H1 (cell line): ENCODE data around the gene SNCAIP. TPM values are rescaled to one million over a fixed set of nuclear protein-coding genes. Genes with fewer than 3 reads are reported as not detected.

Source experiments
- CTCF ChIA-PET: fragments of 300-600 bp; sonication (Branson Sonifier 250); formaldehyde crosslinking; loops from one replicate; lab custom pipeline; 2021; ENCODE audit not compliant: partially characterized antibody; lab: Charles Lee
- POLR2A ChIA-PET: fragments of 300-600 bp; sonication (Branson Sonifier 250); formaldehyde crosslinking; loops from one replicate; lab custom pipeline; 2021; ENCODE audit warnings: inconsistent platforms; ENCODE audit not compliant: partially characterized antibody; lab: Charles Lee
- DNase-seq, 2 experiments: peaks; one replicate each; pipeline versions ENCODE4 v3.0.0 to v3.0.0-alpha.2; 2010 to 2022; ENCODE audit warnings: low spot score in 2 of 2, low read depth in 1 of 2, mixed read lengths in 1 of 2
- FAIRE-seq: peaks from 2 replicates; lab custom pipeline; 2011; peaks lifted over from hg19 to GRCh38; lab: Jason Lieb, UNC
- H2AFZ ChIP-seq: 2 replicates; pipeline ENCODE4 v1.8.1; 2012; ENCODE audit warnings: low read length, inconsistent platforms
- H2AK5ac ChIP-seq: 2 replicates; pipeline ENCODE4 v1.6.1; 2013; ENCODE audit warnings: low read depth, low read length
- H2BK120ac ChIP-seq: replicated peaks from 2 replicates; pipeline ENCODE3; 2013; ENCODE audit warnings: low read depth, low read length, inconsistent platforms
- H2BK12ac ChIP-seq: 2 replicates; pipeline ENCODE4 v1.6.1; 2013; ENCODE audit warnings: low read depth, low read length
- H2BK15ac ChIP-seq: 2 replicates; pipeline ENCODE4 v1.6.1; 2013; ENCODE audit warnings: low read length
- H2BK20ac ChIP-seq: 2 replicates; pipeline ENCODE4 v1.6.1; 2013; ENCODE audit warnings: low read length
- H2BK5ac ChIP-seq: 2 replicates; pipeline ENCODE4 v1.6.1; 2013; ENCODE audit warnings: low read depth, low read length
- H3K14ac ChIP-seq: 2 replicates; pipeline ENCODE4 v1.6.1; 2013; ENCODE audit warnings: inconsistent platforms; ENCODE audit not compliant: insufficient read length
- H3K18ac ChIP-seq: 2 replicates; pipeline ENCODE4 v1.6.1; 2013; ENCODE audit warnings: low read length; ENCODE audit errors: extremely low read depth
- H3K23ac ChIP-seq: 2 replicates; pipeline ENCODE4 v1.6.1; 2013; ENCODE audit warnings: inconsistent platforms; ENCODE audit not compliant: insufficient read length
- H3K23me2 ChIP-seq: 2 replicates; pipeline ENCODE4 v1.6.1; 2013; ENCODE audit warnings: low read depth, low read length
- H3K27ac ChIP-seq: 2 replicates; pipeline ENCODE4 v1.6.1; 2011; ENCODE audit warnings: low read depth, low read length, inconsistent platforms
- H3K27me3 ChIP-seq, 4 experiments: replicated peaks in 1 of 4; 1 replicate in 1 of 4; 2 replicates in 3 of 4; pipeline versions ENCODE4 v1.6.1 to v1.8.1; 2011 to 2013; ENCODE audit warnings: low read length in 3 of 4, mild to moderate bottlenecking in 3 of 4, inconsistent platforms in 2 of 4, mixed read lengths in 2 of 4, moderate library complexity in 1 of 4; ENCODE audit not compliant: control insufficient read depth in 3 of 4, insufficient read depth in 3 of 4; ENCODE audit errors: extremely low read depth in 1 of 4
- H3K36me3 ChIP-seq, 4 experiments: 2 replicates each; pipeline versions ENCODE4 v1.6.1 to v1.8.1; 2011 to 2013; ENCODE audit warnings: mild to moderate bottlenecking in 4 of 4, low read length in 3 of 4, moderate library complexity in 2 of 4, control low read depth in 1 of 4, inconsistent platforms in 1 of 4; ENCODE audit not compliant: insufficient read depth in 4 of 4, control insufficient read depth in 2 of 4
- H3K4ac ChIP-seq: replicated peaks from 2 replicates; pipeline ENCODE3; 2013; ENCODE audit warnings: low read length, low read depth, mixed read lengths, inconsistent platforms; ENCODE audit not compliant: insufficient read length
- H3K4me1 ChIP-seq, 4 experiments: replicated peaks in 1 of 4; 1 replicate in 1 of 4; 2 replicates in 3 of 4; pipeline versions ENCODE4 v1.6.1 to v1.8.1; 2011 to 2013; ENCODE audit warnings: low read length in 3 of 4, inconsistent platforms in 2 of 4, mixed read lengths in 1 of 4; ENCODE audit not compliant: insufficient read depth in 4 of 4, control insufficient read depth in 3 of 4
- H3K4me2 ChIP-seq, 2 experiments: 2 replicates each; pipeline versions ENCODE4 v1.6.1 to v1.8.1; 2011 to 2013; ENCODE audit warnings: low read depth in 2 of 2, low read length in 2 of 2, control low read depth in 1 of 2, inconsistent platforms in 1 of 2, mild to moderate bottlenecking in 1 of 2; ENCODE audit not compliant: insufficient read depth in 1 of 2
- H3K4me3 ChIP-seq, 4 experiments: fragments of 200-600, 300-600 bp in 1 of 4; sonication (generic), shearing (Covaris generic), sonication (Bioruptor Twin) in 1 of 4; 2 replicates each; pipeline versions ENCODE4 v1.5.1 to v1.8.1; 2011 to 2016; ENCODE audit warnings: low read length in 4 of 4, low read depth in 3 of 4, control low read depth in 2 of 4, inconsistent platforms in 2 of 4, mild to moderate bottlenecking in 2 of 4, mixed read lengths in 1 of 4, moderate library complexity in 1 of 4; ENCODE audit not compliant: insufficient read depth in 2 of 4; ENCODE audit errors: extremely low read depth in 1 of 4
- H3K56ac ChIP-seq: replicated peaks from 2 replicates; pipeline ENCODE3; 2013; ENCODE audit warnings: low read depth, mild to moderate bottlenecking, mixed read lengths, low read length, inconsistent platforms; ENCODE audit not compliant: insufficient read length
- H3K79me1 ChIP-seq: 2 replicates; pipeline ENCODE4 v1.6.1; 2013; ENCODE audit warnings: low read depth, low read length, control low read depth
- H3K79me2 ChIP-seq, 2 experiments: 2 replicates each; pipeline versions ENCODE4 v1.6.1 to v1.8.1; 2012 to 2013; ENCODE audit warnings: low read length in 2 of 2, mild to moderate bottlenecking in 2 of 2, inconsistent platforms in 1 of 2; ENCODE audit not compliant: insufficient read depth in 2 of 2, control insufficient read depth in 1 of 2
- H3K9ac ChIP-seq, 4 experiments: replicated peaks in 1 of 4; 1 replicate in 1 of 4; 2 replicates in 3 of 4; pipeline versions ENCODE4 v1.6.1 to v1.8.1; 2011 to 2013; ENCODE audit warnings: low read depth in 3 of 4, low read length in 3 of 4, control low read depth in 2 of 4, mild to moderate bottlenecking in 2 of 4, moderate library complexity in 2 of 4, inconsistent platforms in 1 of 4; ENCODE audit errors: extremely low read depth in 1 of 4
- H3K9me3 ChIP-seq, 2 experiments: 2 replicates each; pipeline versions ENCODE4 v1.6.1 to v1.8.1; 2012 to 2013; ENCODE audit warnings: mild to moderate bottlenecking in 2 of 2, moderate library complexity in 2 of 2, control low read depth in 1 of 2, inconsistent platforms in 1 of 2, low read depth in 1 of 2, low read length in 1 of 2, mixed read lengths in 1 of 2; ENCODE audit not compliant: insufficient read depth in 2 of 2
- H4K20me1 ChIP-seq, 2 experiments: replicated peaks in 1 of 2; 2 replicates each; pipeline versions ENCODE3 to v1.8.1; 2011 to 2013; ENCODE audit warnings: inconsistent platforms in 2 of 2, low read length in 2 of 2, mild to moderate bottlenecking in 1 of 2; ENCODE audit not compliant: insufficient read depth in 2 of 2, control insufficient read depth in 1 of 2
- H4K5ac ChIP-seq: 2 replicates; pipeline ENCODE4 v1.6.1; 2013; ENCODE audit warnings: low read length, low read depth, mixed read lengths, inconsistent platforms; ENCODE audit not compliant: insufficient read length
- H4K8ac ChIP-seq: 2 replicates; pipeline ENCODE4 v1.8.0; 2013; ENCODE audit warnings: mild to moderate bottlenecking, moderate library complexity, low read length, inconsistent platforms; ENCODE audit not compliant: insufficient read depth; ENCODE audit errors: extremely low read depth
- H4K91ac ChIP-seq: replicated peaks from 2 replicates; pipeline ENCODE3; 2013; ENCODE audit warnings: low read length, mixed read lengths, inconsistent platforms; ENCODE audit not compliant: insufficient read length
- BACH1 ChIP-seq: IDR thresholded peaks from 2 replicates; pipeline ENCODE4 v1.6.1; 2012; ENCODE audit warnings: low read length, improper control_type of control experiment
- CBX8 ChIP-seq: fragments of 300-800, 300-1000 bp; sonication (generic); IDR thresholded peaks from 2 replicates; pipeline ENCODE4 v1.7.1; 2016; ENCODE audit warnings: low read depth, low read length, borderline replicate concordance
- CHD2 ChIP-seq: IDR thresholded peaks from 2 replicates; pipeline ENCODE4 v1.6.1; 2012; ENCODE audit warnings: low read length, improper control_type of control experiment
- EP300 ChIP-seq, 2 experiments: IDR thresholded peaks; 1 replicate in 1 of 2; 2 replicates in 1 of 2; pipeline ENCODE4 v1.6.1; 2011 to 2012; ENCODE audit warnings: low read depth in 2 of 2, low read length in 2 of 2, mild to moderate bottlenecking in 2 of 2, borderline replicate concordance in 1 of 2, inconsistent platforms in 1 of 2, moderate library complexity in 1 of 2
- JUND ChIP-seq: IDR thresholded peaks from 2 replicates; pipeline ENCODE4 v1.6.1; 2011; ENCODE audit warnings: mild to moderate bottlenecking, improper control_type of control experiment, low read length
- KDM4A ChIP-seq: IDR thresholded peaks from one replicate; pipeline ENCODE4 v1.7.1; 2012; ENCODE audit warnings: low read depth, mild to moderate bottlenecking, moderate library complexity, low read length, inconsistent platforms; ENCODE audit not compliant: severe bottlenecking
- POU5F1 ChIP-seq: IDR thresholded peaks from 2 replicates; pipeline ENCODE4 v1.6.1; 2011; ENCODE audit warnings: low read depth, mild to moderate bottlenecking, low read length, moderate library complexity
- SIX5 ChIP-seq: IDR thresholded peaks from 2 replicates; pipeline ENCODE4 v1.6.1; 2011; ENCODE audit warnings: mild to moderate bottlenecking, low read depth, low read length
- SUZ12 ChIP-seq: fragments of 200-600 bp; sonication (generic); IDR thresholded peaks from 2 replicates; pipeline ENCODE4 v1.6.1; 2012; ENCODE audit warnings: mild to moderate bottlenecking, inconsistent platforms, low read length, moderate library complexity, mixed read lengths
- TAF7 ChIP-seq: optimal IDR thresholded peaks from 2 replicates; pipeline ENCODE3; 2011; ENCODE audit warnings: low read depth, mild to moderate bottlenecking, inconsistent platforms, low read length, moderate library complexity, borderline replicate concordance
- WGBS, 2 experiments: shearing (Covaris generic) in 1 of 2; methylation state at CpG; one replicate each; pipeline versions ENCODE4 v1.1.6 to v1.1.7; 2013 to 2015; ENCODE audit warnings: low lambda C conversion rate in 2 of 2, mixed read lengths in 2 of 2, inconsistent platforms in 1 of 2, low coverage in 1 of 2, missing lambda C conversion rate in 1 of 2; ENCODE audit not compliant: insufficient replicate concordance in 2 of 2, insufficient coverage in 1 of 2, insufficient read length in 1 of 2; ENCODE audit errors: extremely low coverage in 1 of 2, missing lambda C conversion rate in 1 of 2; 5-methylcytosine and 5-hydroxymethylcytosine counted together
- polyA plus RNA-seq, 7 experiments: library from polyadenylated mRNA; depleted of rRNA in 3 of 7; stranded (reverse) in 5 of 7; unstranded in 2 of 7; fragments of >200 nt in 5 of 7; fragments of 200-250 nt in 2 of 7; gene quantifications; 1 replicate in 5 of 7; 2 replicates in 1 of 7; 4 replicates in 1 of 7; pipeline versions ENCODE4 v1.2.1 to v1.2.3, GENCODE V29; 2011 to 2013; ENCODE audit warnings: missing spikeins in 2 of 7, mixed read lengths in 2 of 7
- total RNA-seq: library from RNA; stranded (reverse); fragmentation: NEBNext Ultra II Directional; extraction: Animal tissue kit (Norgen Biotek cat#: 25700); gene quantifications from 2 replicates; pipeline ENCODE4 v1.2.1, GENCODE V29; 2021
- TF ChIP-seq, protein P1 (sequence below): IDR thresholded peaks from 2 replicates; pipeline ENCODE4 v1.6.1; 2012; ENCODE audit warnings: low read length, inconsistent platforms

Gene SNCAIP
- total and polyA plus RNA-seq, 2 of the 8 experiments (the other 6 are each of a cell fraction or from before 2014, with no cell fraction given) = 3.9 to 9.0 TPM

DNA sequence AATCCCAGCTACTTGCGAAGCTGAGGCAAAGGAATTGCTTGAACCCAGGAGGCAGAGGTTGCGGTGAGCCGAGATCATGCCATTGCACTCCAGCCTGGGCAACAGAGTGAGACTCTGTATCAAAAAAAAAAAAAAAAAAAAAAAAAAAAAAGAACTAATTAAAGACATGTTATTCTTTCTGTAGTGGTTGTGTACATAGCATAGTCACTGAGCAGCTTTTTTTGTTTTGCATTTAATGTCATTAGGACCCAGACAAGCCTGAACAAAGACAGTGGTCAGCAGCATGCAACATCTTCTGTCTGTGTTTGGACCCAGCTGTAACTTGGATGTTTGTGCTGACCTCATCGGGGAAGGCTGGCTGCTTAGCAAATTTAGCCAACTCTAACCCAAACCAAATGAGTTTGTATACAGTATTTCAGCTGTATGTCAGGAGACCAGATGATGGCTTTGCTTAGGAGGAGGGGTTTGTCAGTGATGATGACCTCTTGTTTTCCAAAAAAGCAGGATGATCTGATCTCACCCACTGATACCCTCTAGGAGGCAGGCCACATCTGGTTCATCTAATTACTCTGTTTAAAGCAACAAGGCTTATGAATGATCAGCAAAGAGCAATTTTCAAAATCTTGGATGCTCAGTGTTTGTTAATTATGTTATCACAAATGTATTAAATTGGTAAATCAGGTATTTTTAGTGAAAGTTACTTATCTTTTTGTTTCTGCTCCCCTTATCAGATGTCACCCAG is 39.5 kb downstream of the SNCAIP start:
- no peak overlapping the region; the same call in 1 of the 2 replicates for H4K8ac ChIP-seq
- no peak for TF ChIP-seq SUZ12
- no peak for TF ChIP-seq POU5F1
- TF ChIP-seq JUND = no peak
- TF ChIP-seq, protein P1, sequence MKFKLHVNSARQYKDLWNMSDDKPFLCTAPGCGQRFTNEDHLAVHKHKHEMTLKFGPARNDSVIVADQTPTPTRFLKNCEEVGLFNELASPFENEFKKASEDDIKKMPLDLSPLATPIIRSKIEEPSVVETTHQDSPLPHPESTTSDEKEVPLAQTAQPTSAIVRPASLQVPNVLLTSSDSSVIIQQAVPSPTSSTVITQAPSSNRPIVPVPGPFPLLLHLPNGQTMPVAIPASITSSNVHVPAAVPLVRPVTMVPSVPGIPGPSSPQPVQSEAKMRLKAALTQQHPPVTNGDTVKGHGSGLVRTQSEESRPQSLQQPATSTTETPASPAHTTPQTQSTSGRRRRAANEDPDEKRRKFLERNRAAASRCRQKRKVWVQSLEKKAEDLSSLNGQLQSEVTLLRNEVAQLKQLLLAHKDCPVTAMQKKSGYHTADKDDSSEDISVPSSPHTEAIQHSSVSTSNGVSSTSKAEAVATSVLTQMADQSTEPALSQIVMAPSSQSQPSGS = no peak
- no peak for TF ChIP-seq EP300 (IDR thresholded peaks at IDR 0.05; ENCODE audit: borderline replicate concordance in 1 of 2, low read depth in 2 of 2, low read length in 2 of 2)
- no peak for TF ChIP-seq CHD2
- no peak for TF ChIP-seq TAF7
- TF ChIP-seq BACH1 = no peak
- TF ChIP-seq KDM4A = no peak
- TF ChIP-seq CBX8 = no peak
- TF ChIP-seq SIX5 = no peak

More for the DNA sequence above, 39.5 kb downstream of the SNCAIP start:
- Histone ChIP-seq H2BK15ac (no peak overlapping the region), H3K36me3 (no peaks in the 10 kb centered on the region; a peak in 1 of 8 replicates), H3K4ac (no peak overlapping the region), H3K27ac (no peak overlapping the region), H3K18ac (no peak overlapping the region), H3K9ac (no peak overlapping the region), H4K91ac (no peak overlapping the region), H3K23me2 (no peaks in the 10 kb centered on the region), H3K4me3 (no peak overlapping the region), H3K14ac (no peak overlapping the region), H2BK12ac (no peak overlapping the region), H3K56ac (no peak overlapping the region), H4K5ac (no peak overlapping the region), H2AFZ (no peak overlapping the region), H3K4me2 (no peak overlapping the region), H2BK120ac (no peak overlapping the region), H2AK5ac (no peak overlapping the region), H3K23ac (no peak overlapping the region), H3K27me3 (no peaks in the 10 kb centered on the region), H3K79me2 (no peaks in the 10 kb centered on the region), H3K9me3 (no peaks in the 10 kb centered on the region), H3K79me1 (no peaks in the 10 kb centered on the region), H4K20me1 (no peaks in the 10 kb centered on the region), H2BK5ac (no peak overlapping the region), H3K4me1 (peaks cover 0 to 23% (median 11%) of the 10 kb centered on the region in 4 experiments; a peak in 5 of 7 replicates), H2BK20ac (no peak overlapping the region; the same call in 1 of the 2 replicates)
- no peak for DNase-seq
- 90% methylated on average over 4 of the region's 4 CpGs; no CpG with 5 or more reads in 1 of the 2 experiments for WGBS, 2 experiments
- ChIA-PET POLR2A (no interaction called here), CTCF (interaction anchor here (0.6 kb wide), 1 partner anchor 31 kb away, joined by 3 read pairs; no protein-coding TSS in a partner anchor)
- no peak for FAIRE-seq
